KMS-11 (cell line): ENCODE data around the gene GPRIN2.

ENCODE experiments used
- H2AFZ ChIP-seq: fragments of 200-600 bp; sonication (generic); 2 replicates; pipeline ENCODE4 v1.6.1; 2016; ENCODE audit warnings: antibody characterized with exemption, mixed run types, low read depth
- H3K27ac ChIP-seq: fragments of 200-600 bp; sonication (generic); 2 replicates; pipeline ENCODE4 v1.6.1; 2016; ENCODE audit warnings: mild to moderate bottlenecking, mixed run types
- H3K27me3 ChIP-seq: fragments of 200-600 bp; sonication (generic); 2 replicates; pipeline ENCODE4 v1.6.1; 2017; ENCODE audit warnings: mild to moderate bottlenecking, low read depth, mixed run types, moderate library complexity; ENCODE audit not compliant: insufficient read depth
- H3K36me3 ChIP-seq: fragments of 200-600 bp; sonication (generic); 2 replicates; pipeline ENCODE4 v1.6.1; 2017; ENCODE audit warnings: mild to moderate bottlenecking, mixed run types; ENCODE audit not compliant: insufficient read depth
- H3K4me1 ChIP-seq: fragments of 200-600 bp; sonication (generic); 2 replicates; pipeline ENCODE4 v1.6.1; 2016; ENCODE audit warnings: mild to moderate bottlenecking, low read depth, mixed run types; ENCODE audit not compliant: poor library complexity, severe bottlenecking
- H3K4me2 ChIP-seq: fragments of 200-600 bp; sonication (generic); 2 replicates; pipeline ENCODE4 v1.7.0; 2016; ENCODE audit warnings: mild to moderate bottlenecking, mixed run types
- H3K4me3 ChIP-seq: fragments of 200-600 bp; sonication (generic); IDR thresholded peaks from 2 replicates; pipeline ENCODE4 v1.6.1; 2017; ENCODE audit warnings: low read depth, low read length, mixed read lengths; ENCODE audit not compliant: insufficient read depth
- H3K79me2 ChIP-seq: fragments of 200-600 bp; sonication (generic); 2 replicates; pipeline ENCODE4 v1.6.1; 2016; ENCODE audit warnings: low read depth, mixed run types; ENCODE audit not compliant: insufficient read depth
- H3K9ac ChIP-seq: fragments of 200-600 bp; sonication (generic); 2 replicates; pipeline ENCODE4 v1.6.1; 2016; ENCODE audit warnings: mild to moderate bottlenecking, mixed run types
- H4K20me1 ChIP-seq: fragments of 200-600 bp; sonication (generic); 2 replicates; pipeline ENCODE4 v1.6.1; 2016; ENCODE audit warnings: mild to moderate bottlenecking, mixed run types; ENCODE audit not compliant: insufficient read depth
- CTCF ChIP-seq: fragments of 200-600 bp; sonication (generic); conservative IDR thresholded peaks from 2 replicates; pipeline ENCODE4 v1.6.1; 2017; ENCODE audit warnings: low read depth, mild to moderate bottlenecking, antibody characterized with exemption, low read length, moderate library complexity, mixed read lengths

GPRIN2 gene

GRCh38 chr10:46543466-46544377, 12.7 kb downstream of the GPRIN2 start:
- no peak for TF ChIP-seq CTCF
- no peak overlapping the region for H3K27ac ChIP-seq
- H3K4me2 ChIP-seq = no peak overlapping the region

GRCh38 chr10:46542567-46543465, 13.6 kb downstream of the GPRIN2 start:
- Histone ChIP-seq H3K4me2 (no peak overlapping the region), H3K36me3 (no peaks in the 10 kb centered on the region), H3K27ac (no peak overlapping the region), H3K4me3 (no peak overlapping the region), H4K20me1 (no peaks in the 10 kb centered on the region), H3K4me1 (no peaks in the 10 kb centered on the region), H3K27me3 (no peaks in the 10 kb centered on the region), H2AFZ (no peak overlapping the region), H3K9ac (no peak overlapping the region), H3K79me2 (no peaks in the 10 kb centered on the region)
- TF ChIP-seq CTCF = no peak

More at GRCh38 chr10:46543466-46544377, 12.7 kb downstream of the GPRIN2 start:
- Histone ChIP-seq H3K4me3 (no peak overlapping the region), H3K4me1 (no peaks in the 10 kb centered on the region), H3K79me2 (no peaks in the 10 kb centered on the region), H3K9ac (no peak overlapping the region), H4K20me1 (no peaks in the 10 kb centered on the region), H3K27me3 (no peaks in the 10 kb centered on the region), H2AFZ (no peak overlapping the region), H3K36me3 (no peaks in the 10 kb centered on the region)

DNA sequence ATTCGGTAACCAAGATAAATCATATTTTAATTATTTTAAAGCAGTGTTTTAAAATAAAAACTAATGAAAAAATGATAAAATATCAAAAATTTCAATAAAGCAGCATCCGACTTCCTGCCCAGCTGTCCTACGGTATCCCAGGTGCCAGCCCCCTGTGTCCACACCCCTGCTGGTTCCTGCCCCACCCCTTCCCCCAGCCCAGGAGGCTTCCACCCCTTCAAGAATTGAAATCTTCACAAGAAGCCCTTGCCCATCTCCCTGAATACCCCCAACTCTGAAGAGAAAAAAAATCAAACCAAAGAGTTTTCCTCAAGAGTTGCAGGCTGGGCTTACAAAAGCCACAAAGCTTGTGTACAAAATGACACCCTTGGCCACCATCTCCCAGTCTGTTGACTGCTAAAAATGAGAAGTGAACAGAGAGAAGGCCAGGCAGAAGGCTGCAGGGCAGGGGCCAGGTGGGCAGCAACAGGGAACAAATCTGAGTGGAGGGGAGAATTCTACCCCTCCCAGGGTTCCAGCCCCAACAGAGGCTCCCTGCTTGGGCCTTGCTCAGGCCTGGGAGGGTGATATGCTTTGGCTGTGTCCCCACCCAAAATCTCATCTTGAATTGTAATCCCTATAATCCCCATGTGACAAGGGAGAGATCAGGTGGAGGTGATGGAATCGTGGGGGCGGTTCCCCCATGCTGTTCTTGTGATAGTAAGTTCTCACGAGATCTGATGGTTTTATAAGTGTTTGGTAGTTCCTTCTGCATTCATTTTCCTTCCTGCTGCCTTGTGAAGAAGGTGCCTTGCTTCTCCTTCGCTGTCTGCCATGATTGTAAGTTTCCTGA, 14.5 kb downstream of the GPRIN2 start:
- Histone ChIP-seq H3K36me3 (no peaks in the 10 kb centered on the region), H3K4me1 (no peaks in the 10 kb centered on the region), H3K9ac (no peak overlapping the region), H3K79me2 (no peaks in the 10 kb centered on the region), H3K27me3 (no peaks in the 10 kb centered on the region), H3K27ac (no peak overlapping the region), H2AFZ (no peak overlapping the region), H3K4me2 (no peak overlapping the region), H4K20me1 (no peaks in the 10 kb centered on the region), H3K4me3 (no peak overlapping the region)
- TF ChIP-seq CTCF = no peak

- Histone ChIP-seq H3K4me2 (no peak overlapping the region), H2AFZ (no peak overlapping the region), H3K9ac (no peak overlapping the region), H4K20me1 (no peaks in the 10 kb centered on the region), H3K4me1 (no peaks in the 10 kb centered on the region), H3K79me2 (no peaks in the 10 kb centered on the region), H3K4me3 (no peak overlapping the region), H3K36me3 (no peaks in the 10 kb centered on the region), H3K27ac (no peak overlapping the region), H3K27me3 (no peaks in the 10 kb centered on the region)
- TF ChIP-seq CTCF = no peak
These were observed 15.3 kb downstream of the GPRIN2 start for GRCh38 chr10:46541017-46541661.
